Right lobe of liver (tissue), 6 donors: ENCODE results near the gene ANKRD33B. TPM values are rescaled to one million over a fixed set of nuclear protein-coding genes. Genes with fewer than 3 reads are reported as not detected.
A peak's percentile ranks its signal among the peaks of the same experiment; 100 is the strongest.

Experiments used
- ATAC-seq, 4 donors: fragments of 200-7000 bp; cut with Tn5 transposase; one replicate each; pipeline ENCODE4 v1.9.1; 2020; ENCODE audit warnings: mild to moderate bottlenecking in 4 of 4, moderate library complexity in 4 of 4
- DNase-seq, 3 donors: peaks; one replicate each; pipeline ENCODE4 v3.0.0-alpha.2; 2020
- H3K27ac ChIP-seq, 3 donors: fragments of 200-600 bp; one replicate each; pipeline ENCODE4 v1.8.0; 2022
- H3K27me3 ChIP-seq, 2 donors: fragments of 200-600 bp; one replicate each; pipeline ENCODE4 v1.8.0; 2022
- H3K36me3 ChIP-seq, 4 donors: fragments of 200-600 bp; sonication (generic) in 1 of 4; one replicate each; pipeline versions ENCODE4 v1.5.1 to v1.8.0; 2017 to 2022; ENCODE audit warnings: control low read depth in 1 of 4
- H3K4me1 ChIP-seq, 4 donors: fragments of 200-600 bp; sonication (generic) in 1 of 4; one replicate each; pipeline versions ENCODE4 v1.5.1 to v1.8.0; 2017 to 2022; ENCODE audit warnings: control low read depth in 1 of 4
- H3K4me3 ChIP-seq, 3 donors: fragments of 200-600 bp; one replicate each; pipeline ENCODE4 v1.8.0; 2022
- H3K9me3 ChIP-seq, 4 donors: fragments of 200-600 bp; sonication (generic) in 1 of 4; one replicate each; pipeline versions ENCODE4 v1.5.1 to v1.8.0; 2017 to 2022; ENCODE audit warnings: control low read depth in 1 of 4
- POLR2A ChIP-seq: fragments of 450-650 bp; IDR thresholded peaks from one replicate; pipeline ENCODE4 v1.6.1; 2017; ENCODE audit warnings: antibody characterized with exemption, mild to moderate bottlenecking
- WGBS: methylation state at CpG from one replicate; pipeline ENCODE4 v1.1.6; 2018; ENCODE audit warnings: low coverage, low lambda C conversion rate; ENCODE audit not compliant: insufficient coverage; ENCODE audit errors: missing lambda C conversion rate; 5-methylcytosine and 5-hydroxymethylcytosine counted together
- intact Hi-C, 2 donors: fragments of 100-400 bp; cut with DNase I; formaldehyde crosslinking; loops; one replicate each; pipeline versions ENCODE4 v1.11.2 to v1.14.1; 2022
- total RNA-seq, 6 experiments: library from RNA; depleted of rRNA in 2 of 6; stranded (reverse); fragments of >200 nt in 2 of 6; fragmentation: NEBNext Ultra II Directional in 3 of 6; extraction: Animal tissue kit (Norgen Biotek cat#: 25700) in 3 of 6; gene quantifications; one replicate each; pipeline versions ENCODE4 v1.1.0 to v1.2.4, GENCODE V29; 2016 to 2023
- TF ChIP-seq, protein P1 (sequence below), 4 donors: fragments of 200-600 bp in 3 of 4; fragments of 450-650 bp in 1 of 4; IDR thresholded peaks; one replicate each; pipeline versions ENCODE4 v1.5.1 to v1.8.0; 2016 to 2022; ENCODE audit warnings: antibody characterized with exemption in 4 of 4, mild to moderate bottlenecking in 2 of 4
- donor health status: DM: no; HTN: yes; CAD: no.
- donor health status: DM: no; HTN: no; CAD: no.
- donor health status: DM: no; HTN: no; CAD: no.
- donor health status: DM: no; HTN: yes; CAD: no.
- donor health status: DM: no; HTN: yes; CAD: no.

ANKRD33B gene
- total RNA-seq, 6 experiments from 2014 or later = 0.16 to 1.3 (median 0.29) TPM

- DNase-seq (no peak), ATAC-seq (no peak)
- Histone ChIP-seq H3K27me3 (no peaks in the 10 kb centered on the region), H3K27ac (no peak overlapping the region), H3K36me3 (no peaks in the 10 kb centered on the region), H3K9me3 (no peaks in the 10 kb centered on the region), H3K4me1 (no peaks in the 10 kb centered on the region), H3K4me3 (no peak overlapping the region)
- intact Hi-C loops = loop anchor here in 1 of 2 donors (10.0 kb wide), 1 partner anchor 159 kb away; no protein-coding TSS in a partner anchor
- TF ChIP-seq POLR2A = no peak
- TF ChIP-seq, protein P1, sequence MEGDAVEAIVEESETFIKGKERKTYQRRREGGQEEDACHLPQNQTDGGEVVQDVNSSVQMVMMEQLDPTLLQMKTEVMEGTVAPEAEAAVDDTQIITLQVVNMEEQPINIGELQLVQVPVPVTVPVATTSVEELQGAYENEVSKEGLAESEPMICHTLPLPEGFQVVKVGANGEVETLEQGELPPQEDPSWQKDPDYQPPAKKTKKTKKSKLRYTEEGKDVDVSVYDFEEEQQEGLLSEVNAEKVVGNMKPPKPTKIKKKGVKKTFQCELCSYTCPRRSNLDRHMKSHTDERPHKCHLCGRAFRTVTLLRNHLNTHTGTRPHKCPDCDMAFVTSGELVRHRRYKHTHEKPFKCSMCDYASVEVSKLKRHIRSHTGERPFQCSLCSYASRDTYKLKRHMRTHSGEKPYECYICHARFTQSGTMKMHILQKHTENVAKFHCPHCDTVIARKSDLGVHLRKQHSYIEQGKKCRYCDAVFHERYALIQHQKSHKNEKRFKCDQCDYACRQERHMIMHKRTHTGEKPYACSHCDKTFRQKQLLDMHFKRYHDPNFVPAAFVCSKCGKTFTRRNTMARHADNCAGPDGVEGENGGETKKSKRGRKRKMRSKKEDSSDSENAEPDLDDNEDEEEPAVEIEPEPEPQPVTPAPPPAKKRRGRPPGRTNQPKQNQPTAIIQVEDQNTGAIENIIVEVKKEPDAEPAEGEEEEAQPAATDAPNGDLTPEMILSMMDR (IDR thresholded peaks at IDR 0.05) = no peak
- WGBS = 64% methylated on average over 7 of the region's 7 CpGs
Measured at GRCh38 chr5:10695759-10696543, 132.1 kb downstream of the ANKRD33B start.

GRCh38 chr5:10699281-10699874, 135.5 kb downstream of the ANKRD33B start:
- Histone ChIP-seq H3K4me1 (peaks cover 0 to 29% (median 8%) of the 10 kb centered on the region in 4 donors), H3K9me3 (no peaks in the 10 kb centered on the region), H3K27ac (no peak overlapping the region), H3K36me3 (no peaks in the 10 kb centered on the region), H3K4me3 (no peak overlapping the region), H3K27me3 (no peaks in the 10 kb centered on the region)
- intact Hi-C loops = loop anchor here in 1 of 2 donors (10.0 kb wide), 1 partner anchor 155 kb away; no protein-coding TSS in a partner anchor
- ATAC-seq (peak in 1 of 4 donors; percentile 6), DNase-seq (no peak)
- 88% methylated on average over 4 of the region's 5 CpGs for WGBS
- TF ChIP-seq, protein P1 (IDR thresholded peaks at IDR 0.05) = no peak
- no peak for TF ChIP-seq POLR2A

DNA sequence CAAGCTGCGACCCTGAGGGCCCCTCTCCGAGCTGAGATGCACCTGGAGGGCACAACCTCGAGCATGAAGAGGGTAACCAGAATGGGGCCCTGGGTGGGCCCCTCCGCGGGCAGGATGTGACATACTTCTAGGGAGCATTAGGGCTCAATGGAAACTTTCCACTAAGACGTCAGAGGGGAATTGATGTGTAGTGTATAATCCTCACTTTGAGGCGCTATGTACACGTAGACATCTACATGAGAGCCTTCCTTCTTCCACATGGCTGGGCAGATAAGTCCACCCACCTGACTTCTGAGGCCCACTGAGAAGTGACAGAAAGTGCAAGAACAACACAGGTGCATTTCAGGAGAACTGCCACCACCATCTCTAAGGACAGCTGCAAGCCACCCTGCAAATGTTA, 136.1 kb downstream of the ANKRD33B start:
- Histone ChIP-seq H3K4me1 (peaks cover 0 to 30% (median 8%) of the 10 kb centered on the region in 4 donors), H3K9me3 (no peaks in the 10 kb centered on the region), H3K4me3 (no peak overlapping the region), H3K27ac (no peak overlapping the region), H3K27me3 (no peaks in the 10 kb centered on the region), H3K36me3 (no peaks in the 10 kb centered on the region)
- intact Hi-C loops = loop anchor here in 1 of 2 donors (10.0 kb wide), 1 partner anchor 155 kb away; no protein-coding TSS in a partner anchor
- DNase-seq (no peak), ATAC-seq (no peak)
- WGBS = no CpG with 5 or more reads among the region's 8 CpGs
- TF ChIP-seq, protein P1 (IDR thresholded peaks at IDR 0.05) = no peak
- TF ChIP-seq POLR2A = no peak

- intact Hi-C loops = no loop called here
- no peaks in the 10 kb centered on the region for H3K27me3 ChIP-seq
- no peak overlapping the region for H3K4me3 ChIP-seq
- no peak for ATAC-seq
- whole genome bisulfite sequencing = 100% methylated on average over 3 of the region's 7 CpGs
- no peak for TF ChIP-seq POLR2A
- TF ChIP-seq, protein P1 (IDR thresholded peaks at IDR 0.05) = no peak
- no peaks in the 10 kb centered on the region for H3K36me3 ChIP-seq
- no peak overlapping the region for H3K27ac ChIP-seq
- DNase-seq = no peak
- peaks cover 0 to 30% (median 8%) of the 10 kb centered on the region in 4 donors for H3K4me1 ChIP-seq
- H3K9me3 ChIP-seq = no peaks in the 10 kb centered on the region
Measured at GRCh38 chr5:10700516-10700915, 136.6 kb downstream of the ANKRD33B start.
